GM21360 (cell line): Measurements from ENCODE around the gene TXNDC5.
"Not testable (repeated sequence)": the region's sequence is repeated elsewhere in the genome, so short reads cannot be mapped to it uniquely, and the experiment has no call there.

Experiments used
- ATAC-seq: cut with Tn5 transposase; IDR thresholded peaks from one replicate; pipeline ENCODE4 v1.9.1; 2021; ENCODE audit warnings: mild to moderate bottlenecking, moderate library complexity; ENCODE audit not compliant: unreplicated experiment

The TXNDC5 gene

GRCh38 chr6:7914991-7915789, 4.6 kb upstream of the TXNDC5 start:
- ATAC-seq: no peak

DNA sequence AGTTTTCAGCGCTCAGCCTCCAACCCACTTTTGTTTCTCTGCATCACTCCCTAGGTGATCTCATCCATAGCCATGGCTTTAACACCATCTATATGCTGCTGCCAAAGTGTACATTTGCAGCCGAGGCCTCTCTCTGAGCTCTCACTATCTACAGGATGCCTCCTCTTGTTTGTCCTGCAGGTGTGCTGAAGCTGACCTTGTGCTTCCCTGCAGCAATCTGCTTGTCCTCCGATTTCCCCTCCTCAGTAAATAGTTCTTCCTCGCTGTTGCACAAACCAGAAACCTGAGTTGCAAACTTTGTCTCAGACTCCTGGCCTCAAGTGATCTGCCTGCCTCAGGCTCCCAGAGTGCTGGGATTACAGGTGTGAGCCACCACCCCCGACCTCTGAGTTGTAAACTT, 3.7 kb upstream of the TXNDC5 start:
- ATAC-seq: no peak

DNA sequence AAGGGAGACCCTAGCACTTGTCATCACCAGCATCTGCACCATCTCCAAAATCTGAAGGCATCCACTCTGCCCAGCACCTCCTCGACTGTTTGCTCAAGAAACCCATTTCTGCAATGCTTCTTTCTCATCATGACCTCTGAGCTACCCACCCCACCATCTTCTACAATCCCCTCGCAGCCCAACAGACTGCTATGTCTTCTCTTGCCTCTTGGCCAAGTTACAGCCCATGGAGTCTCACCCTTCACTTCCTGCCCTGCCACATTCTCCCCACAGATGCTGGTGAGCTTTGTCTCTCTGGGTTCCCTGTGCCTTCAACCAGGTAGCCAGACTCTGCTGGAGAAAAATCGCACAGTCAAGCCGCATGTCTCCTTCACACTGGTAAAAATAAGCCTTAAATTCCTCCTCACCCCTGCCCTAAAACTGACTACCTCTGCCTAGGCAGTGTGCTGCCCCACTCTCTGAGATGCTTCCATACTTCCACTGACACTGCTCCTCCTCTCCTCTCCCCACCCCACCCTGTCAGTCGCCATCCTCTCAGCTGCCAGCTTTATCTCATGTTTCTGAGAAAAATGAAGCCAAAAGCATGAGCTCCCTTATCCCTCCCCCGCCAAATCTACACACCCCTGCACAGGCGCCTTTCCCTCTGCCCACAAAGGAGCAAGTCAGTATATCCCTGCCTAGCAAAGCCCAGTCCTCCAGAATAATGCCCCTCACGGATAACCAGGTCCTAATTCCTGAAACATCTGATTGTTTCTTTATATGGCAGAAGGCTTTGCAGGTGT, 2.3 kb upstream of the TXNDC5 start:
- no peak for ATAC-seq

- ATAC-seq: no peak
Observed at GRCh38 chr6:7912024-7912423, 1.4 kb upstream of the TXNDC5 start.

DNA sequence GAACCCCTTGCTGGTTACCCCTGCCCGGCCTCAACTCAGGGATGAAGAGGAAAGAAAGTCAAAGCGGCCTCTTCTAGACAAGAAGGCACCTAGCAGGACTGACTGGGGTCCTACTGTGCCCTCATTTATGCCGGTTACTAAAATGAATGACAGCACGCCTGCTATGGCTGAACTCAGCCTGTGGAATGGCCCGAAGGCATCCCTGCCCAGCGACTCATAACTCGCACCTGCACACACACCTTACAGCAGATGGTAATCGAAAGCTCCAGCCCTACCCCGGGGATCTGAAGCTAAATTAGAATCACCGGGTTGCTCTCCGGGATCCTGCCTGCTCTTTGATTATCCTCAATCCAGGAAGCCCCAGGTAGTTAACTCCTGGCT, 747 bp upstream of the TXNDC5 start:
- no peak for ATAC-seq

GRCh38 chr6:7910298-7910653, 312 bp downstream of the TXNDC5 start:
- ATAC-seq: peak; percentile 20

- peak; percentile 22 for ATAC-seq
Observed at GRCh38 chr6:7909323-7910276, 988 bp downstream of the TXNDC5 start.

GRCh38 chr6:7907159-7907558, 3.4 kb downstream of the TXNDC5 start:
- ATAC-seq: no peak

DNA sequence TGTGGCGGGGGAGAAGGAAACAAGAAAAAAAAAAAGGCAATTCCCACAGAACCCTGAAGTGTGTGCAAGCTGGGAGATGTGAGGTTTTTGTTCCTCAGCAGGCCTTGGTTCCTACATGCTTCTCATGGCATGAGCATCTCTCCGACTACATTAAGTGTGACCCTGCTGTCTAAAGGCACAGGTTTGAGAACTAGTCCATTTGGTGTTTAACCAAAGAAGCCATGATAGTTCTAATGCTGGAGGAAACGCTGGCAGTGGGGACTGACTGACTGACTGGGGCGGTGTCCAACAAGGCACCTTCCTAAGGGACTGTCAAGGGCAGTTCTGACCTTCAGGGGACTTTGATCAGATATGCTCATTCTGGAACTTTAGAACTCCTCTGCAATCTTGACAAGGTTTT, 3.8 kb downstream of the TXNDC5 start:
- ATAC-seq: no peak

DNA sequence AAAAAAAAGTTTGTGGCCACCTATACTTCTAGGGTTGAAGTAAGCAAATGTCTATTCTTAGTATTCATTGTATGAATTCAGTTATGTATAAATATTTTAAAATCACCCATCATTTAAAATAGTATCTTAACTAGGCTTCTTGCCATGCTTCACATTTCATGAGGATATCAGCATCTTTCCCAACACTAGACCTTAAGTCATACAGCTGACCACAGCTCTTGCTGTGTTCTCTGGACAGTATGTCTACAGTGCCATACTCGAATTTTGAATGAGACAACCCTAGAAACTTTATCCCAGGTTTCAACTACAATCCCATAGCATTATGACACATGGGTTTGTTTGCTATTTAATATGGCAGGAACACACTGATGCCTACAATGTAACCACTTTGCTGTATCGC, 5.2 kb downstream of the TXNDC5 start:
- no peak for ATAC-seq

DNA sequence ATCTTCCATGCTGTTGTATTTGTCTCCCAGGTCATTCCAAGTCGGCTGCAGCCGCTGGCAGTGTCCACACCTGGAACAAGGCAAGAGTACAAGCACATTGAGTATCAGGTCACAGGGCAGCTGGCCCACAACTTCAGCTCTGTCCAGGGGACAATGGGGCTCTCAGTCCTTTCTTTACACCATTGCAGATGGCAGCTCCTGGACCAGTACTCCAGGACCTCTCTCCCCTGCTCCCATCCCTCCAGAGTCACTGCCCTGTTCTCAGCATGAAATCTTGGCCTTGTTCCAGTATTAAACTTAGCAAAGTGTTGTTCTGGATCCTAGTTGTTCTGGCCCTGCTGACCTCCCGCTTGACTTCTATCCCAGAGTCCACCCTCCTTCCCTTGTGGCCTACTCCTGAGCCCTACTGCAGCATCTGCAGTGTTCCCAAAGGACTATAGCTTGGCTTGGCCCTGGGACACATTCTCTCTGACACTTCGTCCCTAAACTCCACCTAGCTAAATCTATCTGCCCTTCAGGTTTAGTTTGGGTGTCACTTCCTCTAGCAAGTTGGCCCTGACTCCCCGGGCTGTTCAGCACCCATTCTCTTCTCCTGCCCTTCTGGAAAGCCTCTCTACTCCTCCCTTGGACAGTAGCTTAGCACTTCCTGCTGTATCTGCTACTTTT, 5.8 kb downstream of the TXNDC5 start:
- ATAC-seq: no peak

GRCh38 chr6:7903673-7904072, 6.9 kb downstream of the TXNDC5 start:
- no peak for ATAC-seq

- ATAC-seq: no peak
Observed at GRCh38 chr6:7902867-7903266, 7.7 kb downstream of the TXNDC5 start.

GRCh38 chr6:7902221-7902620, 8.4 kb downstream of the TXNDC5 start:
- no peak for ATAC-seq

DNA sequence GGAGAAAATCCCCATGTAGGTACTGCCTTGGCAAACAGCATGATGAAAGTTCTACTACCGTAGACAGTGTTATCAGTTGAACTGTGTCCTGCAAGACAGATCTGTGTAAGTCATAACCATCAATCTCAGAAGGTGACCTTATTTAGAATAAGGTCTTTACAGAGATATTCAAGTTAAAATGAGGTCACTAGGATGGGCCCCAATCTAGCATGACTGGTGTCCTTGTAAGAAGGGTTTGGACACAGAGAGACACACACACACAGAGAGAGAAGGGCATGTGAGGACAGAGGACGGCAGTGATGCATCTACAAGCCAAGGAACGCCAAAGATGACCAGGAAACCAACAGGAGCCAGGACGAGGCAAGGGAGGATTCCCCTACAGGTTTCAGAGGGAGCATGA, 8.8 kb downstream of the TXNDC5 start:
- ATAC-seq: no peak

DNA sequence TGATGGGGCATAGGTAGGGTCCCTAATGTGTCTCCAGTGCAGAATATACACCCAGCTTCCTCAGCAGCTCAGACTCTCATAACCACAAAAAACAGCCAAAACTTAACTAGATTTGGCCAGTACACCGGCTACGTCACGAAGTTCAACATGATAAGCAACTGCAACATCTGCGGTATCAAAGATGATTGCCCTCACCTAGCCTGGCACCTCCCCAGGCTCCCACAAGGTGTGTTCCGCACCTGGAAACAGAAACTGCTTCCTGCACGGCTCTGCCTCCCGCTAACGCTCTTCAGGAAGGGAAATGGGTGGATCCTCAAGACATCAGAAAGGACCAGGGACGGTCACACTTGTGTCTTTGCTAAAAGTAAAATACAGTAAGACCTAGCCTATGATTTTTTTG, 9.5 kb downstream of the TXNDC5 start:
- no peak for ATAC-seq

- ATAC-seq: no peak
Observed at GRCh38 chr6:7900621-7901020, 10.0 kb downstream of the TXNDC5 start.

GRCh38 chr6:7899889-7900213, 10.7 kb downstream of the TXNDC5 start:
- no peak for ATAC-seq

GRCh38 chr6:7899101-7899888, 11.3 kb downstream of the TXNDC5 start:
- ATAC-seq: no peak

DNA sequence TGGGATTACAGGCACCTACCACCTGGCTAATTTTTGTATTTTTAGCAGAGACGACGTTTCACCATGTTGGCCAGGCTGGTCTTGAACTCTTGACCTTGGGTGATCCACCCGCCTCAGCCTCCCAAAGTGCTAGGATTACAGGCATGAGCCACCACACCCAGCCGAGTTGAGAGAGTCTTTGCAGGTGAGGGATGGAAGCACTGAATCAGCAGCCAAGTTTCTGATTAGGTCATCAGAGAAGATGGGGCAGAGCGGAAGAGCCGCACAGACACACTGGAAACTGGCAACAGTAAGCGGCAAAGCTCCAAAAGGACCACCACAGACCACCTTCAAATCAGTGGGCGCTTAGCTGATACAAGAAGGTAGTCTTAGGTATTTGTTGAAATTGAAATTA, 12.4 kb downstream of the TXNDC5 start:
- not testable (repeated sequence) for ATAC-seq
